HepG2 (cell line): ENCODE data around the gene IPMK.
"Not testable (repeated sequence)": the region's sequence is repeated elsewhere in the genome, so short reads cannot be mapped to it uniquely, and the experiment has no call there.

Experiments used
- ARID5B ChIP-seq: IDR thresholded peaks from 2 replicates; pipeline ENCODE4 v1.4.0; 2020; ENCODE audit warnings: mild to moderate bottlenecking, missing genetic modification reagents
- CENPT ChIP-seq: sonication (generic); formaldehyde crosslinking; IDR thresholded peaks from 2 replicates; pipeline ENCODE4 v1.8.0; 2022; ENCODE audit warnings: low read depth, mild to moderate bottlenecking, moderate library complexity, missing genetic modification reagents
- CTCF ChIP-seq: sonication (generic); formaldehyde crosslinking; IDR thresholded peaks from 2 replicates; pipeline ENCODE4 v1.5.0; 2020; ENCODE audit warnings: mild to moderate bottlenecking, missing genetic modification reagents, moderate library complexity
- NFYB ChIP-seq: sonication (generic); formaldehyde crosslinking; IDR thresholded peaks from 2 replicates; pipeline ENCODE4 v1.4.0; 2020; ENCODE audit warnings: missing genetic modification reagents
- RAD51 ChIP-seq: fragments of 450-650 bp; IDR thresholded peaks from 2 replicates; pipeline ENCODE4 v1.6.1; 2016; ENCODE audit warnings: borderline replicate concordance
- ZNF468 ChIP-seq: sonication (generic); formaldehyde crosslinking; IDR thresholded peaks from 2 replicates; pipeline ENCODE4 v1.8.0; 2022; ENCODE audit warnings: mild to moderate bottlenecking, moderate library complexity, missing genetic modification reagents
- ZNF747 ChIP-seq: sonication (generic); formaldehyde crosslinking; IDR thresholded peaks from 2 replicates; pipeline ENCODE4 v1.8.1; 2023; ENCODE audit warnings: missing genetic modification reagents, mild to moderate bottlenecking, borderline replicate concordance

GRCh38 chr10:58155941-58156340 is 111.8 kb downstream of the IPMK start:
- not testable (repeated sequence) for TF ChIP-seq ZNF468 (CRISPR knock-in tag); CENPT (CRISPR knock-in tag); RAD51; NFYB (CRISPR knock-in tag); CTCF; ZNF747 (CRISPR knock-in tag); ARID5B
